HepG2 (cell line): ENCODE results near the gene BRI3BP. TPM values are rescaled to one million over a fixed set of nuclear protein-coding genes. Genes with fewer than 3 reads are reported as not detected.
A peak's percentile ranks its signal among the peaks of the same experiment; 100 is the strongest.

Experiments
- ATAC-seq: fragments of 200-7000 bp; cut with Tn5 transposase; 3 replicates; pipeline ENCODE4 v1.9.1; 2020; ENCODE audit warnings: mild to moderate bottlenecking, moderate library complexity
- BruUV-seq: library from RNA; stranded (reverse); fragments of 400-500 nt; replicated peaks from 2 replicates; lab custom pipeline; 2021; lab: Mats Ljungman, UMichigan
- CTCF ChIA-PET: fragments of 300-600 bp; formaldehyde crosslinking; extraction: SDS; loops from one replicate; lab custom pipeline; 2021; ENCODE audit warnings: low total read pairs, inconsistent platforms, low intra/inter-chr PET ratio; lab: Yijun Ruan, JAX
- POLR2A ChIA-PET: fragments of 350-600 bp; sonication (Branson Sonifier 250); formaldehyde crosslinking; loops from one replicate; lab custom pipeline; 2020; ENCODE audit warnings: antibody characterized with exemption, inconsistent platforms; lab: Yijun Ruan, JAX
- DNase-seq: peaks from one replicate; pipeline ENCODE4 v3.0.0-alpha.2; 2015; ENCODE audit warnings: low spot score
- FAIRE-seq: peaks from 3 replicates; lab custom pipeline; 2011; peaks lifted over from hg19 to GRCh38; lab: Jason Lieb, UNC
- H2AFZ ChIP-seq: one replicate; pipeline ENCODE4 v1.6.1; 2011; ENCODE audit warnings: low read length, inconsistent platforms
- H3K27ac ChIP-seq: fragments of 300-600 bp; 3 replicates; pipeline ENCODE4 v1.8.0; 2011; ENCODE audit warnings: mixed run types, mild to moderate bottlenecking, mixed read lengths, low read length, inconsistent platforms; ENCODE audit not compliant: insufficient read depth; ENCODE audit errors: extremely low read length
- H3K27me3 ChIP-seq, 2 experiments: fragments of 200-600 bp in 1 of 2; 2 replicates in 1 of 2; 3 replicates in 1 of 2; pipeline versions ENCODE4 v1.6.0 to v1.8.0; 2011; ENCODE audit warnings: low read length in 2 of 2, mild to moderate bottlenecking in 2 of 2, moderate library complexity in 2 of 2, inconsistent platforms in 1 of 2; ENCODE audit not compliant: insufficient read depth in 2 of 2, control insufficient read depth in 1 of 2
- H3K36me3 ChIP-seq, 2 experiments: fragments of 200-600 bp in 1 of 2; replicated peaks in 1 of 2; 2 replicates in 1 of 2; 3 replicates in 1 of 2; pipeline versions ENCODE4 v1.5.1 to v1.8.0; 2011; ENCODE audit warnings: low read length in 2 of 2, inconsistent platforms in 1 of 2; ENCODE audit not compliant: insufficient read depth in 2 of 2, control insufficient read depth in 1 of 2
- H3K4me1 ChIP-seq: 2 replicates; pipeline ENCODE4 v1.5.1; 2012; ENCODE audit warnings: low read length, inconsistent platforms; ENCODE audit not compliant: insufficient read depth
- H3K4me2 ChIP-seq: 2 replicates; pipeline ENCODE4 v1.6.0; 2011; ENCODE audit warnings: low read depth, low read length, inconsistent platforms
- H3K4me3 ChIP-seq, 3 experiments: fragments of 200-600 bp in 1 of 3; sonication (generic), shearing (Covaris generic) in 1 of 3; replicated peaks in 1 of 3; 2 replicates each; pipeline ENCODE4 v1.5.1; 2011 to 2016; ENCODE audit warnings: low read length in 3 of 3, inconsistent platforms in 2 of 3, low read depth in 2 of 3, mild to moderate bottlenecking in 2 of 3, control low read depth in 1 of 3, mixed read lengths in 1 of 3; ENCODE audit not compliant: insufficient read depth in 1 of 3
- H3K79me2 ChIP-seq: one replicate; pipeline ENCODE4 v1.6.1; 2011; ENCODE audit warnings: low read length, inconsistent platforms; ENCODE audit not compliant: insufficient read depth
- H3K9ac ChIP-seq: 2 replicates; pipeline ENCODE4 v1.6.0; 2011; ENCODE audit warnings: mild to moderate bottlenecking, low read depth, low read length, inconsistent platforms; ENCODE audit not compliant: insufficient read depth
- H3K9me3 ChIP-seq: 2 replicates; pipeline ENCODE4 v1.5.1; 2012; ENCODE audit warnings: mild to moderate bottlenecking, low read length
- H4K20me1 ChIP-seq: 2 replicates; pipeline ENCODE4 v1.6.0; 2011; ENCODE audit warnings: inconsistent platforms, mild to moderate bottlenecking, low read length, moderate library complexity; ENCODE audit not compliant: insufficient read depth
- ATM ChIP-seq: fragments of 450-650 bp; IDR thresholded peaks from 2 replicates; pipeline ENCODE4 v1.7.1; 2017; ENCODE audit warnings: mild to moderate bottlenecking, borderline replicate concordance
- EP300 ChIP-seq, 3 experiments: sonication (generic) in 1 of 3; formaldehyde crosslinking in 1 of 3; IDR thresholded peaks; 2 replicates each; pipeline versions ENCODE4 v1.5.1 to v1.6.1; 2011 to 2020; ENCODE audit warnings: low read depth in 2 of 3, low read length in 2 of 3, borderline replicate concordance in 1 of 3, improper control_type of control experiment in 1 of 3, mild to moderate bottlenecking in 1 of 3, missing genetic modification reagents in 1 of 3, moderate library complexity in 1 of 3
- RARA ChIP-seq: IDR thresholded peaks from 2 replicates; pipeline ENCODE4 v1.6.1; 2016; ENCODE audit warnings: missing genetic modification reagents, missing compliant biosample characterization
- SOX13 ChIP-seq, 3 experiments: fragments of 450-650 bp in 1 of 3; sonication (generic) in 1 of 3; formaldehyde crosslinking in 1 of 3; IDR thresholded peaks in 2 of 3; conservative IDR thresholded peaks in 1 of 3; 2 replicates each; pipeline versions ENCODE4 v1.5.0 to v1.6.1; 2016 to 2020; ENCODE audit warnings: antibody characterized with exemption in 1 of 3, mild to moderate bottlenecking in 1 of 3, missing compliant biosample characterization in 1 of 3, missing genetic modification reagents in 1 of 3, moderate library complexity in 1 of 3
- ZBTB33 ChIP-seq: sonication (generic); formaldehyde crosslinking; IDR thresholded peaks from 2 replicates; pipeline ENCODE4 v1.4.0; 2020; ENCODE audit warnings: missing genetic modification reagents
- ZNF703 ChIP-seq: sonication (generic); formaldehyde crosslinking; IDR thresholded peaks from 2 replicates; pipeline ENCODE4 v1.5.1; 2020; ENCODE audit warnings: missing genetic modification reagents, mild to moderate bottlenecking, moderate library complexity, borderline replicate concordance
- WGBS: methylation state at CpG from one replicate; pipeline ENCODE4 v1.1.6; 2017; ENCODE audit warnings: low lambda C conversion rate; 5-methylcytosine and 5-hydroxymethylcytosine counted together
- in situ Hi-C: cut with HindIII; loops from 2 replicates; pipeline ENCODE4 v1.10.0; 2017; ENCODE audit warnings: low pct_unique_long_range_greater_than_20kb; ENCODE audit not compliant: extremely low pct_ligation_motif_present
- intact Hi-C: fragments of 100-400 bp; cut with micrococcal nuclease; formaldehyde crosslinking; loops from one replicate; pipeline ENCODE4 v1.10.0; 2022; ENCODE audit not compliant: unreplicated experiment
- polyA plus RNA-seq, 8 experiments: library from polyadenylated mRNA; depleted of rRNA in 3 of 8; stranded (reverse) in 7 of 8; unstranded in 1 of 8; fragments of >200 nt; fragmentation: Illumina TruSeq in 4 of 8; extraction: Trizol in 4 of 8; gene quantifications; 2 replicates each; pipeline versions ENCODE4 v1.2.1 to v1.2.3, GENCODE V29; 2011 to 2016; ENCODE audit warnings: low read depth in 4 of 8, missing spikeins in 1 of 8, mixed read lengths in 1 of 8; ENCODE audit not compliant: insufficient read depth in 1 of 8
- total RNA-seq, 5 experiments: library from RNA; depleted of rRNA; stranded (reverse); fragments of >200 nt; fragmentation: Illumina TruSeq; extraction: Trizol; gene quantifications; 2 replicates each; pipeline ENCODE4 v1.2.3, GENCODE V29; 2016; ENCODE audit warnings: low read depth in 1 of 5

The BRI3BP gene
- total and polyA plus RNA-seq, 2 of the 13 experiments (the other 11 are each of a cell fraction or from before 2014, with no cell fraction given), result 7.5 to 21.1 TPM

GRCh38 chr12:124946447-124946793 is 47.0 kb upstream of the BRI3BP start (continued):
- TF ChIP-seq RARA, result no peak
- no peak for TF ChIP-seq SOX13 (IDR thresholded peaks at IDR 0.05)
- TF ChIP-seq SOX13 (CRISPR knock-in tag; conservative IDR thresholded peaks at IDR 0.05 in 1 of 2, IDR thresholded peaks at IDR 0.05 in 1 of 2), result no peak
- no peak for TF ChIP-seq ATM
- no peak for TF ChIP-seq ZNF703 (CRISPR knock-in tag)

- BruUV-seq, result no TSS peak
- no peaks in the 10 kb centered on the region for H3K79me2 ChIP-seq
- intact Hi-C loops, result no loop called here
- ChIA-PET POLR2A (no interaction called here), CTCF (no interaction called here)
- H3K27me3 ChIP-seq, result no peaks in the 10 kb centered on the region
- peaks cover 13 to 34% of the 10 kb centered on the region in 2 experiments; a peak in 4 of 5 replicates for H3K36me3 ChIP-seq
- FAIRE-seq (no peak), DNase-seq (no peak), ATAC-seq (no peak)
- TF ChIP-seq ZBTB33 (CRISPR knock-in tag) (0 out of 2 replicates have a peak, but pooled peaks have one; percentile 35), EP300 (IDR thresholded peaks at IDR 0.05; ENCODE audit: low read depth in 2 of 2, low read length in 2 of 2) (no peak), EP300 (CRISPR knock-in tag; IDR thresholded peaks at IDR 0.05; ENCODE audit: borderline replicate concordance) (no peak)
- H2AFZ ChIP-seq, result no peak overlapping the region
- H3K4me3 ChIP-seq, result no peak overlapping the region
- no peak overlapping the region for H3K4me2 ChIP-seq
- 94% methylated on average over 3 of the region's 11 CpGs for WGBS
- in situ Hi-C loops, result no loop called here
- H3K27ac ChIP-seq, result no peak overlapping the region
- H4K20me1 ChIP-seq, result no peaks in the 10 kb centered on the region
- H3K9me3 ChIP-seq, result no peaks in the 10 kb centered on the region
- no peaks in the 10 kb centered on the region for H3K4me1 ChIP-seq
- H3K9ac ChIP-seq, result no peak overlapping the region
Measured at GRCh38 chr12:124947013-124947412, 46.4 kb upstream of the BRI3BP start.
